GM19397 (cell line): ENCODE data around the gene TPM3.
A peak's percentile ranks its signal among the peaks of the same experiment; 100 is the strongest.
"Not testable (repeated sequence)": the region's sequence is repeated elsewhere in the genome, so short reads cannot be mapped to it uniquely, and the experiment has no call there.

ENCODE experiments used
- ATAC-seq: cut with Tn5 transposase; IDR thresholded peaks from one replicate; pipeline ENCODE4 v1.9.1; 2021; ENCODE audit warnings: mild to moderate bottlenecking, moderate library complexity; ENCODE audit not compliant: unreplicated experiment

The TPM3 gene

GRCh38 chr1:154206196-154206595 lies 14.3 kb upstream of the TPM3 start, which contains the start of gene CFAP141:
TSS of gene CFAP141 (minus strand) at chr1:154206333. CDS start at chr1:154206307, 26 bp downstream.
- no peak for ATAC-seq

- not testable (repeated sequence) for ATAC-seq
Measured at GRCh38 chr1:154205778-154206177, 13.9 kb upstream of the TPM3 start.

- ATAC-seq, result no peak
Measured at GRCh38 chr1:154199563-154199879, 7.6 kb upstream of the TPM3 start.

GRCh38 chr1:154198756-154199562 lies 7.1 kb upstream of the TPM3 start:
- no peak for ATAC-seq

GRCh38 chr1:154193821-154194220 lies 1.9 kb upstream of the TPM3 start:
- ATAC-seq, result no peak

- ATAC-seq, result no peak
Measured at GRCh38 chr1:154192476-154192875, 576 bp upstream of the TPM3 start.

GRCh38 chr1:154190550-154190949 lies 1.4 kb downstream of the TPM3 start:
- no peak for ATAC-seq

GRCh38 chr1:154186852-154187501 lies 4.9 kb downstream of the TPM3 start:
- no peak for ATAC-seq

- no peak for ATAC-seq
Measured at GRCh38 chr1:154186177-154186576, 5.7 kb downstream of the TPM3 start.

GRCh38 chr1:154183046-154183915 lies 8.6 kb downstream of the TPM3 start:
- ATAC-seq, result peak; percentile 82

GRCh38 chr1:154182344-154183045 lies 9.4 kb downstream of the TPM3 start:
- peak; percentile 40 for ATAC-seq

GRCh38 chr1:154181944-154182343 lies 10.0 kb downstream of the TPM3 start:
- peak; percentile 3 for ATAC-seq

- no peak for ATAC-seq
Measured at GRCh38 chr1:154179946-154180687, 11.8 kb downstream of the TPM3 start.

- no peak for ATAC-seq
Measured at GRCh38 chr1:154178911-154179811, 12.7 kb downstream of the TPM3 start.

GRCh38 chr1:154178013-154178412 lies 13.9 kb downstream of the TPM3 start:
- no peak for ATAC-seq

GRCh38 chr1:154176337-154176736 lies 15.6 kb downstream of the TPM3 start:
- no peak for ATAC-seq

- ATAC-seq, result no peak
Measured at GRCh38 chr1:154174654-154175053, 17.2 kb downstream of the TPM3 start.

GRCh38 chr1:154171880-154172279 lies 20.0 kb downstream of the TPM3 start:
- ATAC-seq, result no peak

GRCh38 chr1:154171223-154171583 lies 20.7 kb downstream of the TPM3 start:
- no peak for ATAC-seq
